GM12891 (cell line): ENCODE data around the gene SLC6A12.

ENCODE experiments used
- POLR2A ChIP-seq: IDR thresholded peaks from 2 replicates; pipeline ENCODE4 v1.6.1; 2011; ENCODE audit warnings: low read depth, low read length, control low read depth
- SPI1 ChIP-seq: IDR thresholded peaks from 2 replicates; pipeline ENCODE4 v1.6.1; 2011; ENCODE audit warnings: low read depth, low read length, control low read depth

DNA sequence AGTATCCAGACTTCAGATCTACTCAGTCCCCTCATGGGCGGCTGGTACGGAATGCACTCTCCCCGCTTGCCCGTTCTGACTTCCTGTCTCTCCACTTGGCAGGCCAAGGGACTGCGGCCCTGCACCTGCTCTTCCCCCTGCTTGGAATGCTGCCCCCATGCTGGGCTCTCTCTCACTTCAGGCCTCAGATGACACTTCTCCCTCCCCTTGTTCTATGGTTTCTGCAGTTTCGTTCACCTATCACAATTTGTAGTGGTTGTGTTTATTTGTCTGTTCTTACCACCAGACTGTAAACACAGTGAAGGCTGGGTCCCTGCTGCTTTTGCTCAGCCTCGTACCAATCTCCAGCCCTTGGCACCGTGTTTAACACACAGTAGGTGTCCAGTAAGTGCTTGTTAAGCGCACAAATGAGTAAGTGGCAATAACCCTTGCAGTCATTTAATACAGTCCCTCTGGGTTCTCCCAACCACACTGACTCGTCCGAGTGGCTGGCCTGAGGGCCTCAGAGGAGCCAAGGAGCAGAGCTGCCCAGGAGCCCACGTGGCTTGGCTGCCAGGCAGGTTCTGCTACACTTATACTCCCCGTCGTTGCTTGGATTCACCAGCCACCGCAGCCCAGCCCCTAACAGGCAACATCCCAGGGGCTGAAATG, 11.8 kb downstream of the SLC6A12 start:
- TF ChIP-seq POLR2A = no peak
- TF ChIP-seq SPI1 = no peak
